ENCODE results near the gene GDPGP1. TPM values are rescaled to one million over a fixed set of nuclear protein-coding genes. Genes with fewer than 3 reads are reported as not detected.

Gene GDPGP1
- total and polyA plus RNA-seq, 9 of the 15 experiments (the other 6 are each of a cell fraction or from before 2014, with no cell fraction given): 0.78 to 6.1 (median 2.8) TPM

- TF ChIP-seq E2F8 (IDR thresholded peaks at IDR 0.05; ENCODE audit: low read depth, partially characterized antibody) (peak; percentile 49), E2F6 (IDR thresholded peaks at IDR 0.05; ENCODE audit: borderline replicate concordance in 1 of 2, extremely low read depth in 1 of 2, insufficient read depth in 1 of 2, insufficient read length in 1 of 2, low read depth in 1 of 2, low read length in 1 of 2, poor library complexity in 1 of 2, severe bottlenecking in 1 of 2) (no peak), VEZF1 (CRISPR knock-in tag; IDR thresholded peaks at IDR 0.05) (peak; percentile 41; the same call in 1 of the 2 replicates), PTBP1 (IDR thresholded peaks at IDR 0.05; ENCODE audit: low read depth, low read length) (no peak), ZC3H4 (CRISPR knock-in tag; IDR thresholded peaks at IDR 0.05; ENCODE audit: borderline replicate concordance) (no peak), CTBP1 (IDR thresholded peaks at IDR 0.05; ENCODE audit: borderline replicate concordance) (0 out of 2 replicates have a peak, but pooled peaks have one; percentile 31), LCOR (CRISPR knock-in tag; IDR thresholded peaks at IDR 0.05) (no peak), TOE1 (IDR thresholded peaks at IDR 0.05; ENCODE audit: borderline replicate concordance) (peak; percentile 49; the same call in 1 of the 2 replicates), TOE1 (CRISPR knock-in tag; IDR thresholded peaks at IDR 0.05; ENCODE audit: borderline replicate concordance, low read depth) (no peak), ZNF121 (CRISPR knock-in tag; conservative IDR thresholded peaks at IDR 0.05) (no peak), GMEB1 (CRISPR knock-in tag; IDR thresholded peaks at IDR 0.05) (no peak), SMARCE1 (IDR thresholded peaks at IDR 0.05) (peak; percentile 89), CHAMP1 (IDR thresholded peaks at IDR 0.05) (no peak), STAT5B (CRISPR knock-in tag; IDR thresholded peaks at IDR 0.05) (no peak)
Observed at GRCh38 chr15:90188914-90189748, 44.9 kb upstream of the GDPGP1 start (continued).

Data from K562 (cell line).